Endodermal cell (in vitro differentiated cells): ENCODE measurements around the gene GALNT14. TPM values are rescaled to one million over a fixed set of nuclear protein-coding genes. Genes with fewer than 3 reads are reported as not detected.

Experiments used
- DNase-seq: peaks from one replicate; pipeline ENCODE4 v3.0.0-alpha.2; 2017
- H3K27ac ChIP-seq: 2 replicates; pipeline ENCODE4 v1.5.1; 2013; ENCODE audit warnings: mild to moderate bottlenecking, low read depth, low read length, moderate library complexity
- H3K27me3 ChIP-seq: 2 replicates; pipeline ENCODE4 v1.6.1; 2013; ENCODE audit warnings: mild to moderate bottlenecking, low read length, moderate library complexity; ENCODE audit not compliant: insufficient read depth, control insufficient read depth, poor library complexity, severe bottlenecking
- H3K36me3 ChIP-seq: 2 replicates; pipeline ENCODE4 v1.7.0; 2013; ENCODE audit warnings: mild to moderate bottlenecking, low read length, moderate library complexity; ENCODE audit not compliant: control insufficient read depth, insufficient read depth
- H3K4me1 ChIP-seq: one replicate; pipeline ENCODE4 v1.7.0; 2013; ENCODE audit warnings: low read length; ENCODE audit not compliant: control insufficient read depth, insufficient read depth
- H3K4me3 ChIP-seq: 2 replicates; pipeline ENCODE4 v1.5.1; 2013; ENCODE audit warnings: mild to moderate bottlenecking, low read length, moderate library complexity
- H3K9ac ChIP-seq: 2 replicates; pipeline ENCODE4 v1.6.1; 2013; ENCODE audit warnings: mild to moderate bottlenecking, low read length, moderate library complexity; ENCODE audit not compliant: poor library complexity, severe bottlenecking; ENCODE audit errors: extremely low read depth
- H3K9me3 ChIP-seq: 2 replicates; pipeline ENCODE4 v1.6.1; 2013; ENCODE audit warnings: mild to moderate bottlenecking, low read length, moderate library complexity; ENCODE audit not compliant: control insufficient read depth
- H3K27ac Mint-ChIP-seq: 2 replicates; pipeline ENCODE4 v1.8.0; 2020; ENCODE audit warnings: mixed read lengths
- H3K27me3 Mint-ChIP-seq: 2 replicates; pipeline ENCODE4 v1.8.0; 2021; ENCODE audit warnings: mild to moderate bottlenecking, mixed read lengths; ENCODE audit not compliant: insufficient read depth
- H3K36me3 Mint-ChIP-seq: 2 replicates; pipeline ENCODE4 v1.8.0; 2020; ENCODE audit warnings: low read depth, mixed read lengths
- H3K4me1 Mint-ChIP-seq: 2 replicates; pipeline ENCODE4 v1.8.0; 2020; ENCODE audit warnings: mixed read lengths
- H3K4me3 Mint-ChIP-seq: 2 replicates; pipeline ENCODE4 v1.8.0; 2020; ENCODE audit warnings: mild to moderate bottlenecking, moderate library complexity, mixed read lengths
- H3K9me3 Mint-ChIP-seq: 2 replicates; pipeline ENCODE4 v1.8.0; 2020; ENCODE audit warnings: mild to moderate bottlenecking, mixed read lengths
- CTCF ChIP-seq: fragments of 200-600 bp; sonication (generic); conservative IDR thresholded peaks from 2 replicates; pipeline ENCODE4 v1.5.0; 2021; ENCODE audit warnings: antibody characterized with exemption, mild to moderate bottlenecking
- WGBS, 2 experiments: methylation state at CpG; one replicate each; pipeline versions ENCODE4 v1.1.5 to v1.1.7; 2013; ENCODE audit warnings: missing lambda C conversion rate in 2 of 2, mixed read lengths in 1 of 2; ENCODE audit not compliant: insufficient coverage in 1 of 2, insufficient read length in 1 of 2; 5-methylcytosine and 5-hydroxymethylcytosine counted together
- total RNA-seq, 2 donors: library from RNA; stranded (reverse); fragmentation: NEBNext Ultra II Directional in 1 of 2; extraction: Animal tissue kit (Norgen Biotek cat#: 25700) in 1 of 2; gene quantifications; 2 replicates in 1 of 2; 3 replicates in 1 of 2; pipeline ENCODE4 v1.2.1, GENCODE V29; 2021

Gene GALNT14
- total RNA-seq, 2 donors from 2014 or later, result 1.4 TPM

DNA sequence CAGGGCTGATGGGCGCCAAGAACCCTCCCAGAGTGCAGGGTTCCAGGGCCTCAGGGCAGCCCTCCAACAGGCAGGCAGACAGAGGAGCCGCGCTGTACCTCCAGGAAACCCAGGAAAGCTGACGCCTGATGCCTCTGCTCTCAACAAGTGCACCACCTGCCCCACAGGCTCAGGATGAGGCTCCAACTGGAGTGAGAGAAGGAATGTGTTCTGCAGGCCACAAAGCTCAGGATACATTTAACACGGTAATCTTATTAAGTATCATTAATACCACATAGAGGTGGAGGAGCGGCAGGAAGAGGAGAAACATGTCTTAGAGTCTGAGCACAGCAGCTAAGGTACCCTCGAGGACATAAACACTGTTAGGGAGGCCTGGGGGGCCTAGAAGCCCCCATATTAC is 175.1 kb downstream of the GALNT14 start:
- peaks cover 7% of the 10 kb centered on the region for H3K4me1 Mint-ChIP-seq
- H3K36me3 ChIP-seq, result no peaks in the 10 kb centered on the region
- no peak overlapping the region for H3K27ac ChIP-seq
- H3K4me3 Mint-ChIP-seq, result no peak overlapping the region
- 80 to 90% methylated on average over 1 to 7 of the region's 7 CpGs for WGBS, 2 experiments
- no peak overlapping the region for H3K9ac ChIP-seq
- H3K36me3 Mint-ChIP-seq, result no peaks in the 10 kb centered on the region
- TF ChIP-seq CTCF, result no peak
- no peak for DNase-seq
- peaks cover 1% of the 10 kb centered on the region for H3K27me3 Mint-ChIP-seq
- H3K4me1 ChIP-seq, result no peaks in the 10 kb centered on the region
- no peak overlapping the region for H3K4me3 ChIP-seq
- H3K27ac Mint-ChIP-seq, result no peak overlapping the region
- no peaks in the 10 kb centered on the region for H3K27me3 ChIP-seq
- no peaks in the 10 kb centered on the region for H3K9me3 Mint-ChIP-seq
- no peaks in the 10 kb centered on the region for H3K9me3 ChIP-seq

- no peaks in the 10 kb centered on the region for H3K4me1 ChIP-seq
- no peak overlapping the region for H3K4me3 Mint-ChIP-seq
- H3K4me3 ChIP-seq, result no peak overlapping the region
- no peaks in the 10 kb centered on the region for H3K9me3 Mint-ChIP-seq
- H3K9ac ChIP-seq, result no peak overlapping the region
- H3K27ac ChIP-seq, result no peak overlapping the region
- no peaks in the 10 kb centered on the region for H3K9me3 ChIP-seq
- H3K27ac Mint-ChIP-seq, result no peak overlapping the region
- H3K36me3 Mint-ChIP-seq, result no peaks in the 10 kb centered on the region
- peaks cover 7% of the 10 kb centered on the region for H3K4me1 Mint-ChIP-seq
- H3K27me3 ChIP-seq, result no peaks in the 10 kb centered on the region
- DNase-seq, result no peak
- no peak for TF ChIP-seq CTCF
- H3K36me3 ChIP-seq, result no peaks in the 10 kb centered on the region
- 92% methylated on average over 9 to 10 of the region's 10 CpGs for WGBS, 2 experiments
- H3K27me3 Mint-ChIP-seq, result peaks cover 1% of the 10 kb centered on the region
Observed at GRCh38 chr2:30960213-30960612, 178.0 kb downstream of the GALNT14 start.

DNA sequence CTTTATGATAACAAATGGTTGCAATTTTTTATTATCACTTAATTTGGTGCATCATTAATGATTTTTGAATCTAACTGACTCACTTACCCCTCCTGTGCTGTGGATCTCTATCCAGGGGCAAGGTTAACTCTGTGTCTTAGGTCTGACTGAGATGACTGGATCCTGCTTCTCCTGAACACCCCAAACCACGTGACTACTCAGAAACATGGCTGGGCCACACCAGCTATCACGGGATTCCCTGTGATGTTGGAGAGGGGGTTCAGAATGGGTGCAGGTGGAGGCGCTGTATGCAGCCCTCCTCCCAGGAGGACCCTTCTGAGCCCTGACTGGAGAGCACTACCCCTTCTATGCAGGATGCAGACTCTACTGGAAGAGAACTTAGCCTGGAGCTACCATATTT is 178.6 kb downstream of the GALNT14 start:
- Mint-ChIP-seq H3K27me3 (peaks cover 1% of the 10 kb centered on the region), H3K4me1 (peaks cover 7% of the 10 kb centered on the region), H3K36me3 (no peaks in the 10 kb centered on the region), H3K9me3 (no peaks in the 10 kb centered on the region), H3K27ac (no peak overlapping the region), H3K4me3 (no peak overlapping the region)
- H3K27me3 ChIP-seq, result no peaks in the 10 kb centered on the region
- no peak overlapping the region for H3K9ac ChIP-seq
- WGBS, 2 experiments, result 90 to 94% methylated on average over 2 to 3 of the region's 3 CpGs
- no peak for DNase-seq
- no peaks in the 10 kb centered on the region for H3K36me3 ChIP-seq
- no peaks in the 10 kb centered on the region for H3K9me3 ChIP-seq
- no peak for TF ChIP-seq CTCF
- no peak overlapping the region for H3K4me3 ChIP-seq
- H3K27ac ChIP-seq, result no peak overlapping the region
- no peaks in the 10 kb centered on the region for H3K4me1 ChIP-seq
